DOHH2 (cell line): Measurements from ENCODE around the gene CBLB.

Experiments
- H3F3A ChIP-seq: fragments of 200-600 bp; sonication (generic), shearing (Covaris generic); 2 replicates; pipeline ENCODE4 v1.6.0; 2016; ENCODE audit warnings: antibody characterized with exemption, mild to moderate bottlenecking; ENCODE audit not compliant: control insufficient read depth, insufficient read depth
- H3K27ac ChIP-seq: fragments of 200-600 bp; sonication (generic); 2 replicates; pipeline ENCODE4 v1.5.1; 2014; ENCODE audit warnings: low read depth, mild to moderate bottlenecking, low read length, moderate library complexity
- H3K27me3 ChIP-seq: fragments of 200-600 bp; sonication (generic); 2 replicates; pipeline ENCODE4 v1.6.1; 2014; ENCODE audit warnings: mild to moderate bottlenecking, low read length, mixed read lengths; ENCODE audit not compliant: control insufficient read depth
- H3K36me3 ChIP-seq: fragments of 200-600 bp; sonication (generic); 2 replicates; pipeline ENCODE4 v1.6.1; 2014; ENCODE audit warnings: mild to moderate bottlenecking, low read length, moderate library complexity, mixed read lengths; ENCODE audit not compliant: control insufficient read depth
- H3K4me1 ChIP-seq: fragments of 200-600 bp; sonication (generic); 2 replicates; pipeline ENCODE4 v1.6.1; 2014; ENCODE audit warnings: mild to moderate bottlenecking, low read length, mixed read lengths; ENCODE audit not compliant: control insufficient read depth
- H3K4me2 ChIP-seq: fragments of 200-600 bp; sonication (generic); 2 replicates; pipeline ENCODE4 v1.6.0; 2014; ENCODE audit warnings: mild to moderate bottlenecking, low read length, moderate library complexity
- H3K4me3 ChIP-seq: fragments of 200-600 bp; sonication (generic); 2 replicates; pipeline ENCODE4 v1.5.1; 2014; ENCODE audit warnings: mild to moderate bottlenecking, low read length, mixed read lengths
- H3K79me2 ChIP-seq: fragments of 200-600 bp; sonication (generic); 2 replicates; pipeline ENCODE4 v1.6.1; 2014; ENCODE audit warnings: mild to moderate bottlenecking, low read length, mixed read lengths; ENCODE audit not compliant: control insufficient read depth
- H3K9me2 ChIP-seq: fragments of 200-600 bp; sonication (generic); replicated peaks from 2 replicates; pipeline ENCODE4 v1.6.1; 2014; ENCODE audit warnings: mild to moderate bottlenecking, low read length, mixed read lengths; ENCODE audit not compliant: control insufficient read depth
- H3K9me3 ChIP-seq: fragments of 200-600 bp; sonication (generic); 2 replicates; pipeline ENCODE4 v1.6.1; 2014; ENCODE audit warnings: antibody characterized with exemption, low read length, mixed read lengths; ENCODE audit not compliant: control insufficient read depth, insufficient read depth
- H4K20me1 ChIP-seq: fragments of 200-600 bp; sonication (generic); 2 replicates; pipeline ENCODE4 v1.6.0; 2014; ENCODE audit warnings: low read depth, mild to moderate bottlenecking, antibody characterized with exemption, low read length, moderate library complexity; ENCODE audit not compliant: control insufficient read depth, insufficient read depth
- CTCF ChIP-seq: fragments of 200-600 bp; sonication (generic); IDR thresholded peaks from one replicate; pipeline ENCODE4 v1.5.1; 2014; ENCODE audit warnings: antibody characterized with exemption, mild to moderate bottlenecking, low read depth, low read length; ENCODE audit not compliant: poor library complexity, severe bottlenecking
- EZH2phosphoT487 ChIP-seq: fragments of 200-600 bp; sonication (generic); IDR thresholded peaks from 2 replicates; pipeline ENCODE4 v1.6.1; 2017; ENCODE audit warnings: borderline replicate concordance, mild to moderate bottlenecking, antibody characterized with exemption, low read length, moderate library complexity, mixed read lengths

CBLB gene

GRCh38 chr3:105788593-105788992, 80.2 kb downstream of the CBLB start:
- H3K4me3 ChIP-seq: no peak overlapping the region
- H3K36me3 ChIP-seq: no peaks in the 10 kb centered on the region; the same call in 1 of the 2 replicates
- H3K27me3 ChIP-seq: no peaks in the 10 kb centered on the region
- no peaks in the 10 kb centered on the region for H3F3A ChIP-seq
- TF ChIP-seq EZH2phosphoT487 (no peak), CTCF (no peak)
- H3K4me1 ChIP-seq: peaks cover 8% of the 10 kb centered on the region
- H3K9me3 ChIP-seq: no peaks in the 10 kb centered on the region
- H3K27ac ChIP-seq: no peak overlapping the region
- no peaks in the 10 kb centered on the region for H3K9me2 ChIP-seq
- H3K79me2 ChIP-seq: peaks cover 48% of the 10 kb centered on the region
- no peaks in the 10 kb centered on the region for H4K20me1 ChIP-seq
- H3K4me2 ChIP-seq: no peak overlapping the region

- Histone ChIP-seq H3K27ac (no peak overlapping the region), H3K9me3 (no peaks in the 10 kb centered on the region), H3K4me2 (no peak overlapping the region), H4K20me1 (no peaks in the 10 kb centered on the region), H3K79me2 (peaks cover 37% of the 10 kb centered on the region), H3F3A (no peaks in the 10 kb centered on the region), H3K9me2 (no peaks in the 10 kb centered on the region), H3K27me3 (no peaks in the 10 kb centered on the region), H3K4me1 (peaks cover 6% of the 10 kb centered on the region), H3K36me3 (no peaks in the 10 kb centered on the region; the same call in 1 of the 2 replicates), H3K4me3 (no peak overlapping the region)
- no peak for TF ChIP-seq CTCF
- TF ChIP-seq EZH2phosphoT487: no peak
These were observed 81.4 kb downstream of the CBLB start for GRCh38 chr3:105787453-105787852.

- no peak overlapping the region for H3K4me3 ChIP-seq
- no peak for TF ChIP-seq EZH2phosphoT487
- no peak for TF ChIP-seq CTCF
- no peak overlapping the region for H3K27ac ChIP-seq
- H3K4me2 ChIP-seq: no peak overlapping the region
- no peaks in the 10 kb centered on the region for H3K27me3 ChIP-seq
- no peaks in the 10 kb centered on the region; the same call in 1 of the 2 replicates for H3K36me3 ChIP-seq
- peaks cover 35% of the 10 kb centered on the region for H3K79me2 ChIP-seq
- H3K9me3 ChIP-seq: no peaks in the 10 kb centered on the region
- H3F3A ChIP-seq: no peaks in the 10 kb centered on the region
- H3K9me2 ChIP-seq: no peaks in the 10 kb centered on the region
- no peaks in the 10 kb centered on the region for H4K20me1 ChIP-seq
- H3K4me1 ChIP-seq: peaks cover 1% of the 10 kb centered on the region
These were observed 81.8 kb downstream of the CBLB start for GRCh38 chr3:105786990-105787389.
